ENCODE data around the gene C3orf33. TPM values are rescaled to one million over a fixed set of nuclear protein-coding genes. Genes with fewer than 3 reads are reported as not detected.
A peak's percentile ranks its signal among the peaks of the same experiment; 100 is the strongest.

The C3orf33 gene
- total RNA-seq (2021; fragmentation: NEBNext Ultra II Directional; extraction: Animal tissue kit (Norgen Biotek cat#: 25700)) (2.4 and 3.4 TPM in 2 replicates), polyA plus RNA-seq (2011; rRNA removed) (3.3 and 4.5 TPM in 2 replicates), polyA minus RNA-seq (2011; rRNA and poly(A)+ RNA removed) (0.38 and 0.85 TPM in 2 replicates)
- 3.0 TPM for polyA plus RNA-seq (2011; cell fraction: cytosol; rRNA removed)
- polyA plus RNA-seq (2011; cell fraction: nucleus; rRNA removed), result 2.0 TPM
- 1.4 to 2.5 TPM (median 1.8 TPM) in 4 replicates for polyA plus RNA-seq (2012, experiment 1 of 2)
- polyA plus RNA-seq (2012, experiment 2 of 2), result 0.94 TPM
- 3.8 TPM for polyA plus RNA-seq (2013, experiment 1 of 2)
- polyA plus RNA-seq (2013, experiment 2 of 2), result 4.5 TPM
- polyA minus RNA-seq (2011; cell fraction: cytosol; rRNA and poly(A)+ RNA removed), result 1.0 TPM
- 1.5 TPM for polyA minus RNA-seq (2011; cell fraction: nucleus; rRNA and poly(A)+ RNA removed)
- long read RNA-seq, experiment 1, partial matches to known transcripts, result 0 of 2 reads
- long read RNA-seq, experiment 1, other reads (novel, unspliced or antisense), result 1 of 2 reads
- long read RNA-seq, experiment 2, partial matches to known transcripts, result 0 of 2 reads
- long read RNA-seq, experiment 2, other reads (novel, unspliced or antisense), result 0 of 2 reads

- Histone ChIP-seq H3K14ac (ENCODE audit: insufficient read length) (no peak within 1 kb of the TSS), H3K79me2 (ENCODE audit: control insufficient read depth in 1 of 2, insufficient read depth in 2 of 2, low read length in 2 of 2) (no peaks in the 10 kb centered on the region), H3K27ac (ENCODE audit: low read depth, low read length) (peak within 1 kb of the TSS; percentile 48; the same call in 1 of the 2 replicates), H3K4me2 (ENCODE audit: insufficient read depth in 1 of 2, low read depth in 2 of 2, low read length in 2 of 2) (peak within 1 kb of the TSS; percentile 21 to 72), H3K79me1 (ENCODE audit: low read depth, low read length) (no peaks in the 10 kb centered on the region), H3K4me1 (replicated peaks in 1 of 4; ENCODE audit: control insufficient read depth in 3 of 4, insufficient read depth in 4 of 4, low read length in 3 of 4) (peaks cover 0 to 2% (median 1%) of the 10 kb centered on the region in 4 experiments; a peak in 3 of 7 replicates), H4K5ac (ENCODE audit: insufficient read length, low read depth, low read length) (peak within 1 kb of the TSS; percentile 86), H4K20me1 (replicated peaks in 1 of 2; ENCODE audit: control insufficient read depth in 1 of 2, insufficient read depth in 2 of 2, low read length in 2 of 2) (no peaks in the 10 kb centered on the region), H2AFZ (ENCODE audit: low read length) (peak within 1 kb of the TSS; percentile 99), H3K18ac (ENCODE audit: extremely low read depth, low read length) (peak within 1 kb of the TSS; percentile 78), H2BK120ac (replicated peaks; ENCODE audit: low read depth, low read length) (peak within 1 kb of the TSS; percentile 43), H2AK5ac (ENCODE audit: low read depth, low read length) (no peak within 1 kb of the TSS), H3K23me2 (ENCODE audit: low read depth, low read length) (no peaks in the 10 kb centered on the region), H3K36me3 (ENCODE audit: control insufficient read depth in 2 of 4, insufficient read depth in 4 of 4, low read length in 3 of 4) (no peaks in the 10 kb centered on the region), H4K91ac (replicated peaks; ENCODE audit: insufficient read length, low read length) (peak within 1 kb of the TSS; percentile 97), H3K23ac (ENCODE audit: insufficient read length) (no peak within 1 kb of the TSS), H3K4ac (replicated peaks; ENCODE audit: insufficient read length, low read depth, low read length) (peak within 1 kb of the TSS; percentile 53), H3K56ac (replicated peaks; ENCODE audit: insufficient read length, low read depth, low read length) (peak within 1 kb of the TSS; percentile 90), H2BK20ac (ENCODE audit: low read length) (0 out of 2 replicates have a peak within 1 kb of the TSS, but pooled peaks have one; percentile 61), H2BK12ac (ENCODE audit: low read depth, low read length) (peak within 1 kb of the TSS; percentile 94; the same call in 1 of the 2 replicates), H2BK15ac (ENCODE audit: low read length) (peak within 1 kb of the TSS; percentile 95; the same call in 1 of the 2 replicates), H3K27me3 (replicated peaks in 1 of 4; ENCODE audit: control insufficient read depth in 3 of 4, extremely low read depth in 1 of 4, insufficient read depth in 3 of 4, low read length in 3 of 4) (no peaks in the 10 kb centered on the region; a peak in 1 of 7 replicates), H4K8ac (ENCODE audit: extremely low read depth, insufficient read depth, low read length) (peak within 1 kb of the TSS; percentile 98), H3K9me3 (ENCODE audit: insufficient read depth in 2 of 2, low read depth in 1 of 2, low read length in 1 of 2) (no peaks in the 10 kb centered on the region), H3K4me3 (ENCODE audit: extremely low read depth in 1 of 4, insufficient read depth in 2 of 4, low read depth in 3 of 4, low read length in 4 of 4) (peak within 1 kb of the TSS; percentile 71 to 90 (median 76)), H3K9ac (replicated peaks in 1 of 4; ENCODE audit: extremely low read depth in 1 of 4, low read depth in 3 of 4, low read length in 3 of 4) (peak within 1 kb of the TSS; percentile 66 to 97 (median 74)), H2BK5ac (ENCODE audit: low read depth, low read length) (peak within 1 kb of the TSS; percentile 83; the same call in 1 of the 2 replicates)
- FAIRE-seq (no peak), DNase-seq (ENCODE audit: low read depth in 1 of 2, low spot score in 2 of 2) (peak in 1 of 2 experiments; percentile 88)
- ChIA-PET CTCF (ENCODE audit: partially characterized antibody) (interaction anchor here (0.6 to 2.9 kb wide), 63 partner anchors 9 to 554 kb away, joined by 3 to 23 read pairs (median 4); partner anchors contain the start of genes GMPS and SLC33A1), POLR2A (ENCODE audit: partially characterized antibody) (interaction anchor here (0.6 to 2.6 kb wide), 14 partner anchors 10 to 442 kb away, joined by 3 to 27 read pairs (median 4); partner anchors contain the start of genes GMPS, PLCH1 and SLC33A1)
- 4% methylated on average over 50 of the region's 61 CpGs; no CpG with 5 or more reads in 1 of the 2 experiments for WGBS, 2 experiments (ENCODE audit: extremely low coverage in 1 of 2, insufficient coverage in 1 of 2, insufficient read length in 1 of 2, insufficient replicate concordance in 2 of 2, low coverage in 1 of 2, low lambda C conversion rate in 2 of 2, missing lambda C conversion rate in 1 of 2)
- TF ChIP-seq HDAC6 (IDR thresholded peaks at IDR 0.05; ENCODE audit: low read depth, low read length) (no peak), BCL11A (IDR thresholded peaks at IDR 0.05; ENCODE audit: low read depth in 2 of 2, low read length in 2 of 2) (no peak), E2F6 (IDR thresholded peaks at IDR 0.05) (peak; percentile 73), POLR2AphosphoS5 (IDR thresholded peaks at IDR 0.05; ENCODE audit: low read depth, low read length) (no peak; the same call in 1 of the 2 replicates), SP2 (IDR thresholded peaks at IDR 0.05; ENCODE audit: low read length) (no peak), KDM4A (IDR thresholded peaks at IDR 0.05; ENCODE audit: low read depth, low read length, severe bottlenecking) (peak; percentile 90), CEBPB (IDR thresholded peaks at IDR 0.05; ENCODE audit: low read depth, low read length) (no peak), SUZ12 (IDR thresholded peaks at IDR 0.05; ENCODE audit: low read length) (no peak)
These were observed at the start of gene C3orf33 for GRCh38 chr3:155805802-155806618. Gene C3orf33, minus strand, starts transcription at chr3:155806278. Its CDS starts 26 bp downstream, at chr3:155806252.

Measured in H1 (cell line).